Peyer's patch (tissue), 4 donors: ENCODE results near the gene STEAP2.

ENCODE experiments used
- POLR2A ChIP-seq, 2 donors: fragments of 450-650 bp; IDR thresholded peaks; one replicate each; pipeline ENCODE4 v1.5.1; 2017; ENCODE audit warnings: antibody characterized with exemption in 2 of 2, mild to moderate bottlenecking in 2 of 2, moderate library complexity in 2 of 2
- TF ChIP-seq, protein P1 (sequence below), 6 experiments: fragments of 450-650 bp in 4 of 6; fragments of 200-600 bp in 2 of 6; sonication (generic) in 1 of 6; IDR thresholded peaks; one replicate each; pipeline ENCODE4 v1.5.1; 2017 to 2019; ENCODE audit warnings: antibody characterized with exemption in 6 of 6, mild to moderate bottlenecking in 3 of 6, moderate library complexity in 1 of 6

DNA sequence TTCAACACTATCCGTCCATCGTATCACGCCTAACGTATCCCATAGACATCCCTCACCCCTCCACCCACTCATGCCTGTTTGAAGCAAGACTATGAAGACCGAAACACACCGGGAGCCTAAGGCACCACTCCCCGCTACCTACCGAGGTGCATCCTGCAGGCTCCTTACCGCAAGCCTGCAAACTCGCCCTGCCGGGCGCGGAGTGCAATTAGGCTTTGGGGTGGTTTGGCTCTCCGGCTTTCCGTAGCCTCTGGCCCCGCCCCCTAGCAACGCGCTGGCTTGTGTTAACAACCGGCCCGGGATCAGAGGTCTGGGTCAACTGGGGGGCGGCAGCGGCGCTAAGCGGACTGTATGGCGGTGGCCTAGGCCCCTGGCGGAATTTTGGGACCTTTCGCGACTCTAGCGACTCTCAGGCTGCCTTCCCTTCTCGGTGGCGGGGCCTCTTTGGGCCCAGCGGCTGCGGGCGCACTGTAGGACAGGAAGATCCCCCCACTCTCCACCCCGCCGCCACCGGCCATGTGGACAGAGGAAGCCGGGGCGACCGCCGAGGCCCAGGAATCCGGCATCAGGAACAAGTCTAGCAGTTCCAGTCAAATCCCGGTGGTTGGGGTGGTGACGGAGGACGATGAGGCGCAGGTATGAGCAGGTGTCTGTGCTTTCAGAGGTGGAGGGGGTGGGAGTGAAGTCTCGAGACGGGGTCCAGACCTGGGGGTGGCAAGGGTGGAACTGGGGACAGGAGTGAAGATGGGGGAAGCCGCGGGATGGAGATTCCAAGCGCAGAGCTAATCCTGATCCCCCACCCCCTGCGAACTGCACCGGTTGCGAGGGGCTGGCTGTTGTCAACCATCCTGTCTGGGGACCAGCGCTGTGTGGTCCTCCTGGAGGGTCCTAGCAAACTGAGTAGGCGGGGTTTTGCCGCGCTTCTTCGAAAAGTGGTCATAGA, 33.6 kb downstream of the STEAP2 start, which contains the start of gene CFAP69:
- TF ChIP-seq, protein P1, sequence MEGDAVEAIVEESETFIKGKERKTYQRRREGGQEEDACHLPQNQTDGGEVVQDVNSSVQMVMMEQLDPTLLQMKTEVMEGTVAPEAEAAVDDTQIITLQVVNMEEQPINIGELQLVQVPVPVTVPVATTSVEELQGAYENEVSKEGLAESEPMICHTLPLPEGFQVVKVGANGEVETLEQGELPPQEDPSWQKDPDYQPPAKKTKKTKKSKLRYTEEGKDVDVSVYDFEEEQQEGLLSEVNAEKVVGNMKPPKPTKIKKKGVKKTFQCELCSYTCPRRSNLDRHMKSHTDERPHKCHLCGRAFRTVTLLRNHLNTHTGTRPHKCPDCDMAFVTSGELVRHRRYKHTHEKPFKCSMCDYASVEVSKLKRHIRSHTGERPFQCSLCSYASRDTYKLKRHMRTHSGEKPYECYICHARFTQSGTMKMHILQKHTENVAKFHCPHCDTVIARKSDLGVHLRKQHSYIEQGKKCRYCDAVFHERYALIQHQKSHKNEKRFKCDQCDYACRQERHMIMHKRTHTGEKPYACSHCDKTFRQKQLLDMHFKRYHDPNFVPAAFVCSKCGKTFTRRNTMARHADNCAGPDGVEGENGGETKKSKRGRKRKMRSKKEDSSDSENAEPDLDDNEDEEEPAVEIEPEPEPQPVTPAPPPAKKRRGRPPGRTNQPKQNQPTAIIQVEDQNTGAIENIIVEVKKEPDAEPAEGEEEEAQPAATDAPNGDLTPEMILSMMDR (IDR thresholded peaks at IDR 0.05): peak in 4 of 6 experiments; percentile 11 to 59 (median 52)
- TF ChIP-seq POLR2A (IDR thresholded peaks at IDR 0.05): peak in 1 of 2 donors; percentile 21
